Osteocyte (in vitro differentiated cells): ENCODE data around the gene SPOPL. TPM values are rescaled to one million over a fixed set of nuclear protein-coding genes. Genes with fewer than 3 reads are reported as not detected.
"Not testable (repeated sequence)": the region's sequence is repeated elsewhere in the genome, so short reads cannot be mapped to it uniquely, and the experiment has no call there.

Experiments
- DNase-seq: peaks from one replicate; pipeline ENCODE4 v3.0.0; 2021; ENCODE audit warnings: mixed read lengths; ENCODE audit not compliant: unreplicated experiment; ENCODE audit errors: extremely low spot score
- H3K27ac Mint-ChIP-seq: one replicate; pipeline ENCODE4 v1.8.0; 2021; ENCODE audit warnings: mild to moderate bottlenecking, mixed read lengths; ENCODE audit not compliant: unreplicated experiment
- H3K27me3 Mint-ChIP-seq: one replicate; pipeline ENCODE4 v1.8.0; 2021; ENCODE audit warnings: mixed read lengths; ENCODE audit not compliant: unreplicated experiment
- H3K36me3 Mint-ChIP-seq: one replicate; pipeline ENCODE4 v1.8.0; 2021; ENCODE audit warnings: mixed read lengths; ENCODE audit not compliant: unreplicated experiment
- H3K4me1 Mint-ChIP-seq: one replicate; pipeline ENCODE4 v1.8.0; 2021; ENCODE audit warnings: mixed read lengths; ENCODE audit not compliant: unreplicated experiment
- H3K4me3 Mint-ChIP-seq: one replicate; pipeline ENCODE4 v1.8.0; 2021; ENCODE audit warnings: mild to moderate bottlenecking, moderate library complexity, mixed read lengths; ENCODE audit not compliant: unreplicated experiment
- H3K9me3 Mint-ChIP-seq: one replicate; pipeline ENCODE4 v1.8.0; 2021; ENCODE audit warnings: mixed read lengths; ENCODE audit not compliant: unreplicated experiment
- total RNA-seq: library from RNA; stranded (reverse); gene quantifications from 2 replicates; pipeline ENCODE4 v1.2.1, GENCODE V29; 2021
- TF ChIP-seq, protein P1 (sequence below): fragments of 200-600 bp; sonication (generic); IDR thresholded peaks from 2 replicates; pipeline ENCODE4 v1.5.0; 2021; ENCODE audit warnings: antibody characterized with exemption, mild to moderate bottlenecking, moderate library complexity

Gene SPOPL
- total RNA-seq, 1 donor from 2014 or later, result 13.3 TPM

DNA sequence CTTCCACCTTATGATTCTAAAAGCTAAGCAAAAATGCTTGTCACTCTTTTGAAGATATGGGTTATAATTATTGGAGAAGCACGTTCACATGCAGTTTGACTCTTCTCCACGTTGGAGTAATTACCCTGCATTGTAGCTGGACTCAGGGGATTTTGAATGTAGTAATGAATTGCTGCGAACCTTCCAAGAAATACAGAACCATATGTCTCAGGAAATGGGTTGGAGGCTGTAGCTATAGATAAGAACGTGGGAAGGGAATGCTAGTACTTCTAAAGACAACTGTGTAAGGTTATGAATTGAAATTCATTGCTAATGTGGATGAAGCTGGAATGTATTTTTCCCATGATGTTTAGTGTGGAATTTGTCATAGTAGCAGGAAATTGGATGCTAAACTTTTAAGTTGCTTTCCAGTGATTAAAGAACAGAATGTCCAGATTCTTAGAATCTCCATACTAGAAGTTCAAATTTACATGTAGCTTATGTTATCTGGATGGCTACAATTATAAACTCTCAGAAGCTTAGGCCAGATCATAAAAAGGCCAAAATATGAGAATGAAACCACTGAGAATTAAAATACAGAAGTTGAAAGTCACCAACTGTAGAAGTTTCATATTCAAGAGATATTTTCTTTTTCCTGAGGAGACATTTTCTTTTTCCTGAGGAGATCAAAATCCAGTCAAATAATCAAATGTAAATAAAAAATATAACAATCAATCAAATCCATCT is 27.3 kb upstream of the SPOPL start:
- no peaks in the 10 kb centered on the region for H3K9me3 Mint-ChIP-seq
- H3K27me3 Mint-ChIP-seq, result no peaks in the 10 kb centered on the region
- TF ChIP-seq, protein P1, sequence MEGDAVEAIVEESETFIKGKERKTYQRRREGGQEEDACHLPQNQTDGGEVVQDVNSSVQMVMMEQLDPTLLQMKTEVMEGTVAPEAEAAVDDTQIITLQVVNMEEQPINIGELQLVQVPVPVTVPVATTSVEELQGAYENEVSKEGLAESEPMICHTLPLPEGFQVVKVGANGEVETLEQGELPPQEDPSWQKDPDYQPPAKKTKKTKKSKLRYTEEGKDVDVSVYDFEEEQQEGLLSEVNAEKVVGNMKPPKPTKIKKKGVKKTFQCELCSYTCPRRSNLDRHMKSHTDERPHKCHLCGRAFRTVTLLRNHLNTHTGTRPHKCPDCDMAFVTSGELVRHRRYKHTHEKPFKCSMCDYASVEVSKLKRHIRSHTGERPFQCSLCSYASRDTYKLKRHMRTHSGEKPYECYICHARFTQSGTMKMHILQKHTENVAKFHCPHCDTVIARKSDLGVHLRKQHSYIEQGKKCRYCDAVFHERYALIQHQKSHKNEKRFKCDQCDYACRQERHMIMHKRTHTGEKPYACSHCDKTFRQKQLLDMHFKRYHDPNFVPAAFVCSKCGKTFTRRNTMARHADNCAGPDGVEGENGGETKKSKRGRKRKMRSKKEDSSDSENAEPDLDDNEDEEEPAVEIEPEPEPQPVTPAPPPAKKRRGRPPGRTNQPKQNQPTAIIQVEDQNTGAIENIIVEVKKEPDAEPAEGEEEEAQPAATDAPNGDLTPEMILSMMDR, result no peak
- DNase-seq, result no peak
- H3K27ac Mint-ChIP-seq, result no peak overlapping the region
- H3K4me1 Mint-ChIP-seq, result no peaks in the 10 kb centered on the region
- no peaks in the 10 kb centered on the region for H3K36me3 Mint-ChIP-seq
- H3K4me3 Mint-ChIP-seq, result no peak overlapping the region

GRCh38 chr2:138475277-138475776 is 26.2 kb upstream of the SPOPL start:
- no peak overlapping the region for H3K27ac Mint-ChIP-seq
- TF ChIP-seq, protein P1, result no peak
- H3K9me3 Mint-ChIP-seq, result no peaks in the 10 kb centered on the region
- DNase-seq, result no peak
- no peaks in the 10 kb centered on the region for H3K27me3 Mint-ChIP-seq
- H3K4me1 Mint-ChIP-seq, result no peaks in the 10 kb centered on the region
- no peak overlapping the region for H3K4me3 Mint-ChIP-seq
- no peaks in the 10 kb centered on the region for H3K36me3 Mint-ChIP-seq

DNA sequence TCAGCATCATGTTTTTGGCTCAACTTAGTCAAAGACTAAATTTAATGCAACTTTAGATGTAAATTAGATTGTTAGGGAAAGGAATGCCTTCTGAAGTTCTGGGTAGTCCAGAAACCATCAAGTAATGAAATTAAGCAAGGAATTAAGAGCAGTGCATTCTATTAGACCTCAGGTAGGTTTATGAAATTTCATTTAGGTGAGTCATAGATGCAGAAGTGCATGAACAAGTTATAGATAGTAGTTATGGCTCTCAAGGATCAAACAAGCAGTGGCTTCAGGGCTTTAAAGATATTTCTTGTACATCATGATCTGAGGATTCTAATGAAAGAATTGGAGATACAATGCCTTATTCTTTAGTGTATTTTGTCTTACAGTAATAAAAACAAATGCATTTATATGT is 25.4 kb upstream of the SPOPL start:
- no peak overlapping the region for H3K27ac Mint-ChIP-seq
- TF ChIP-seq, protein P1, result no peak
- DNase-seq, result no peak
- H3K4me1 Mint-ChIP-seq, result no peaks in the 10 kb centered on the region
- H3K4me3 Mint-ChIP-seq, result no peak overlapping the region
- peaks cover 2% of the 10 kb centered on the region for H3K9me3 Mint-ChIP-seq
- H3K36me3 Mint-ChIP-seq, result no peaks in the 10 kb centered on the region
- no peaks in the 10 kb centered on the region for H3K27me3 Mint-ChIP-seq

- no peaks in the 10 kb centered on the region for H3K4me1 Mint-ChIP-seq
- DNase-seq, result no peak
- H3K27ac Mint-ChIP-seq, result no peak overlapping the region
- H3K36me3 Mint-ChIP-seq, result no peaks in the 10 kb centered on the region
- H3K9me3 Mint-ChIP-seq, result peaks cover 4% of the 10 kb centered on the region
- no peaks in the 10 kb centered on the region for H3K27me3 Mint-ChIP-seq
- TF ChIP-seq, protein P1, result no peak
- no peak overlapping the region for H3K4me3 Mint-ChIP-seq
Measured at GRCh38 chr2:138476940-138477339, 24.6 kb upstream of the SPOPL start.

DNA sequence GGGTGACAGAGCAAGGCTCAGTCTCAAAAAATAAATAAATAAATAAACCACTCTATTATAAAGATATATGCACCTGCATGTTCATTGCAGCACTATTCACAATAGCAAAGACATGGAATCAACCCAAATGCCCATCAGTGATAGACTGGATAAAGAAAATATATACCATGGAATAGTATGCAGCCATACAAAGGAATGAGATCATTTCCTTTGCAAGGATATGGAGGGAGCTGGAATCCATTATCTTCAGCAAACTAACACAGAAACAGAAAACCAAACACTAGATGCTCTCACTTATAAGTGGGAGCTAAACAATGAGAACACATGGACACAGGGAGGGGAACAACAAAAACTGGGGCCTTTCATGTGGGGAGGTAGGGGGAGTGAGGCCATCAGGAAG is 18.8 kb upstream of the SPOPL start:
- H3K9me3 Mint-ChIP-seq, H3K27me3 Mint-ChIP-seq, H3K36me3 Mint-ChIP-seq, DNase-seq, H3K4me1 Mint-ChIP-seq, H3K4me3 Mint-ChIP-seq, H3K27ac Mint-ChIP-seq: not testable (repeated sequence)
